GM10266 (cell line): Measurements from ENCODE around the gene SLCO6A1.

Experiments
- DNase-seq: peaks from one replicate; pipeline ENCODE4 v3.0.0; 2012; ENCODE audit errors: extremely low spot score
- TF ChIP-seq, protein P1 (sequence below): IDR thresholded peaks from 2 replicates; pipeline ENCODE4 v1.5.1; 2012; ENCODE audit warnings: mild to moderate bottlenecking, low read depth; ENCODE audit not compliant: control insufficient read depth, insufficient read depth; ENCODE audit errors: missing control alignments

The SLCO6A1 gene, protein sequence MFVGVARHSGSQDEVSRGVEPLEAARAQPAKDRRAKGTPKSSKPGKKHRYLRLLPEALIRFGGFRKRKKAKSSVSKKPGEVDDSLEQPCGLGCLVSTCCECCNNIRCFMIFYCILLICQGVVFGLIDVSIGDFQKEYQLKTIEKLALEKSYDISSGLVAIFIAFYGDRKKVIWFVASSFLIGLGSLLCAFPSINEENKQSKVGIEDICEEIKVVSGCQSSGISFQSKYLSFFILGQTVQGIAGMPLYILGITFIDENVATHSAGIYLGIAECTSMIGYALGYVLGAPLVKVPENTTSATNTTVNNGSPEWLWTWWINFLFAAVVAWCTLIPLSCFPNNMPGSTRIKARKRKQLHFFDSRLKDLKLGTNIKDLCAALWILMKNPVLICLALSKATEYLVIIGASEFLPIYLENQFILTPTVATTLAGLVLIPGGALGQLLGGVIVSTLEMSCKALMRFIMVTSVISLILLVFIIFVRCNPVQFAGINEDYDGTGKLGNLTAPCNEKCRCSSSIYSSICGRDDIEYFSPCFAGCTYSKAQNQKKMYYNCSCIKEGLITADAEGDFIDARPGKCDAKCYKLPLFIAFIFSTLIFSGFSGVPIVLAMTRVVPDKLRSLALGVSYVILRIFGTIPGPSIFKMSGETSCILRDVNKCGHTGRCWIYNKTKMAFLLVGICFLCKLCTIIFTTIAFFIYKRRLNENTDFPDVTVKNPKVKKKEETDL

GRCh38 chr5:102498271-102499034 lies at the start of gene SLCO6A1:
Gene SLCO6A1, minus strand, starts transcription at chr5:102499001. Its CDS starts 157 bp downstream, at chr5:102498844.
- no peak for DNase-seq
- TF ChIP-seq, protein P1, sequence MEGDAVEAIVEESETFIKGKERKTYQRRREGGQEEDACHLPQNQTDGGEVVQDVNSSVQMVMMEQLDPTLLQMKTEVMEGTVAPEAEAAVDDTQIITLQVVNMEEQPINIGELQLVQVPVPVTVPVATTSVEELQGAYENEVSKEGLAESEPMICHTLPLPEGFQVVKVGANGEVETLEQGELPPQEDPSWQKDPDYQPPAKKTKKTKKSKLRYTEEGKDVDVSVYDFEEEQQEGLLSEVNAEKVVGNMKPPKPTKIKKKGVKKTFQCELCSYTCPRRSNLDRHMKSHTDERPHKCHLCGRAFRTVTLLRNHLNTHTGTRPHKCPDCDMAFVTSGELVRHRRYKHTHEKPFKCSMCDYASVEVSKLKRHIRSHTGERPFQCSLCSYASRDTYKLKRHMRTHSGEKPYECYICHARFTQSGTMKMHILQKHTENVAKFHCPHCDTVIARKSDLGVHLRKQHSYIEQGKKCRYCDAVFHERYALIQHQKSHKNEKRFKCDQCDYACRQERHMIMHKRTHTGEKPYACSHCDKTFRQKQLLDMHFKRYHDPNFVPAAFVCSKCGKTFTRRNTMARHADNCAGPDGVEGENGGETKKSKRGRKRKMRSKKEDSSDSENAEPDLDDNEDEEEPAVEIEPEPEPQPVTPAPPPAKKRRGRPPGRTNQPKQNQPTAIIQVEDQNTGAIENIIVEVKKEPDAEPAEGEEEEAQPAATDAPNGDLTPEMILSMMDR = no peak

DNA sequence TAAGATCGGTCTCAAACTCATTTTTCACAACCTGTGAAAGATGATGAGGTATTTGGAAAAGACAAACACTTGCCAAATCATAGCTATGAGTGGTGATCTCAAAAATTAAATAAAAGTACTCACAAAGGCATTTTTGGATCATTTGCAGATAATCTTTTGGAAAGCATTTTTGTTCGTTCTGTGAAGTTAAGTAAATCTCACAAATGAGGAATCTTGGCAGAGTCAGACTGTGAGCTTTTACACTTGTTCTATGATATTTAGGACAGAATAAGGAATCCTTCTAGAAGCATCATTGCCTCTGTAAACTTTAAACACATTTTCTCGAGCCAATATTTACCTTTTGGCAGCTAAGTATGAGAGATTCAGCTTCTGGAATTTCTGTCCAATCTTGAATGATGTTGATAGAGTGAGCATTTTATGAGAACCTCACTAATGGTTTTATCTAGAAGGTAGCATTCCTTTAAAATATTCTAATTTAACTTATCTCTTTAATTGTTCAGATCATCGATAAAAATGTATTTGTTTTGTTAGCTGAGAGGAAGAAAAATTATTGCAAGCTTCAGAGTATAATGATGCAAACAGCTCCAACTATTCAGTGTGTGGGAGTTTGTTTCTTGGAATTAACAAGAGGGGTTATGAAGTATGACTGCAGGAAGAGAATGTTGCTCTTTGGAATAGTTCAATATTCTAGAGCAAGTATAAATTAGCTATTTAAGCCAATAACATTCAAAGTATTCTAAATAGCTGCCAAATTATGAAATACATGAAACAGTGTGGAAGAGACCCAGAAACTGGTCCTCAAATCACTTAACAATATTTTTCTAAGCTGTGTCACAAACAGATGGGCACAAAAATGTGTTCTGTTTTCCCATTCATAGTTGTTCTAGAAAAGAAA lies 48.6 kb upstream of the SLCO6A1 start:
- no peak for DNase-seq
- TF ChIP-seq, protein P1 = no peak

- DNase-seq = peak; percentile 12
- TF ChIP-seq, protein P1 = peak; percentile 40
Measured at GRCh38 chr5:102545175-102545574, 46.4 kb upstream of the SLCO6A1 start.

DNA sequence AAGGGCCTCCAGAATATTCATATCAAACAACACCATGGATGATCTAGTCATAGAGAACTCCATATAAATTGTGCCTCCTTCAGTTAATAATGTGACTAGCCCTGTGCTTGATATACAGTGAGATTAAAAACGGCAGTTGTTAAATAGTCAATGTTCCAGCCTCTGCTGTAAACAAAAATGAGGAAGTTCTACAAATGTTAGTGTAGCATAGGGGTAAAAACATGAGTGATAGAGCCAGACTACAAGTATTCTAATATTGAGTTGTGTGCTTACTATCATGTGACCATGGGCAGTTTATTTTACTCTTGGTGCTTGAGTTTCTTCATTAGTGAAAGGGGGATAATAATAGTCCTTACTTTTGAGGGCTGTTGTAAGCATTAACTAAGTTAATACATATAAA lies 43.3 kb upstream of the SLCO6A1 start:
- TF ChIP-seq, protein P1 = no peak
- DNase-seq = no peak

DNA sequence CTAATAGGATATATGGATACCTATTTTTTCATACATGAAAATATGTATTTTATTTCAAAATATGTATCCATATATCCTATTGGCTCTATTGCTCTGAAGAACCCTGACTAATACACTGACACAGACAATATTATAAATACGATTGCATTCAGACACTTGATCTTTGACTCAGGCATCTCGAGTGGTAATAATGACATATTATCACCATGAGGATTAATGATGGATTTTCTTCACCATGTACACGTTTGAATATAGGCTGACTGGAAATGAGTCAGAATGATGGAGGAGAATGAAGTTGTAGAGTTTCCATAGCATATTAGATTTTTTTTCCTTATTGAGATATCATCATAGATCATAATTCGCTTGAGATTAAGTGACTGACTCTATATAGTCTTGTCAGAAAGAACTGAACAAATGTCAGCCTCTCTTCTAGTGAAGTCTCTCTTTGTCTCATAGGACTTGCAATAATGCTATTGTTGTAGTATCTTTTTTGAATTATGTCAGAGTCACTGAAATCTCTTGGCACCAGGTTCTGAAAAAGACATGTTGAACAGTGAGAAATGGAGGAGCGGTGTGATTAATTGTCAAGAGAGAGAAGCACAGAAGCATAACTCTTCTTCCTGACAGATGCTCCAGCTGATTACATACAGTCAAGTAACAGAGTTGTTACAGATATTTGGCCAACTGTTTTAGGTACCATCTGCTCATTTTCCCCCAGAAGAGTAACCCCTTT lies 41.4 kb upstream of the SLCO6A1 start:
- TF ChIP-seq, protein P1 = no peak
- no peak for DNase-seq

DNA sequence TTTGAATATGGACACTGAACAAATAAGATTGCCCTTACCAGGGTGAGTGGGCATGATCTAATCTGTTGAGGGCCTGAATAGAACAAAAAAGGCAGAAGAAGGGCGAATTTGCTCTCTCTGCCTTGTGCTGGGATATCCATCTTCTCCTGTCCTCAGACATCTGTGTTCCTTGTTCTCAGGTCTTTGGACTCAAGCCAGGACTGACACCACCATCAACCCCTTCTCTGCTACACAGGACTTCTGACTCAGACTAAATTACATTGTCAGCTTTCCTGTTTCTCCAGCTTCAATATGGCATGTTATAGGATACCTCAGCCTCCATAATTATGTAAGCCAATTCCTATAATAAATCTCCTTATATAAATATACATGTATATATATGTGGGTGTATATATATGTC lies 40.8 kb upstream of the SLCO6A1 start:
- DNase-seq = no peak
- TF ChIP-seq, protein P1 = no peak
